Stimulated activated CD8-positive, alpha-beta memory T cell treated with anti-CD3 and anti-CD28 coated beads, Interleukin-12 subunit alpha, Interleukin-12 subunit beta, amount 100 ng/mL, for 24 hours (primary cell): ENCODE measurements around the gene AKAP8L.

ENCODE experiments used
- DNase-seq: peaks from one replicate; pipeline ENCODE4 v3.0.0-alpha.2; 2020; ENCODE audit errors: extremely low read depth

The AKAP8L gene, protein sequence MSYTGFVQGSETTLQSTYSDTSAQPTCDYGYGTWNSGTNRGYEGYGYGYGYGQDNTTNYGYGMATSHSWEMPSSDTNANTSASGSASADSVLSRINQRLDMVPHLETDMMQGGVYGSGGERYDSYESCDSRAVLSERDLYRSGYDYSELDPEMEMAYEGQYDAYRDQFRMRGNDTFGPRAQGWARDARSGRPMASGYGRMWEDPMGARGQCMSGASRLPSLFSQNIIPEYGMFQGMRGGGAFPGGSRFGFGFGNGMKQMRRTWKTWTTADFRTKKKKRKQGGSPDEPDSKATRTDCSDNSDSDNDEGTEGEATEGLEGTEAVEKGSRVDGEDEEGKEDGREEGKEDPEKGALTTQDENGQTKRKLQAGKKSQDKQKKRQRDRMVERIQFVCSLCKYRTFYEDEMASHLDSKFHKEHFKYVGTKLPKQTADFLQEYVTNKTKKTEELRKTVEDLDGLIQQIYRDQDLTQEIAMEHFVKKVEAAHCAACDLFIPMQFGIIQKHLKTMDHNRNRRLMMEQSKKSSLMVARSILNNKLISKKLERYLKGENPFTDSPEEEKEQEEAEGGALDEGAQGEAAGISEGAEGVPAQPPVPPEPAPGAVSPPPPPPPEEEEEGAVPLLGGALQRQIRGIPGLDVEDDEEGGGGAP

DNA sequence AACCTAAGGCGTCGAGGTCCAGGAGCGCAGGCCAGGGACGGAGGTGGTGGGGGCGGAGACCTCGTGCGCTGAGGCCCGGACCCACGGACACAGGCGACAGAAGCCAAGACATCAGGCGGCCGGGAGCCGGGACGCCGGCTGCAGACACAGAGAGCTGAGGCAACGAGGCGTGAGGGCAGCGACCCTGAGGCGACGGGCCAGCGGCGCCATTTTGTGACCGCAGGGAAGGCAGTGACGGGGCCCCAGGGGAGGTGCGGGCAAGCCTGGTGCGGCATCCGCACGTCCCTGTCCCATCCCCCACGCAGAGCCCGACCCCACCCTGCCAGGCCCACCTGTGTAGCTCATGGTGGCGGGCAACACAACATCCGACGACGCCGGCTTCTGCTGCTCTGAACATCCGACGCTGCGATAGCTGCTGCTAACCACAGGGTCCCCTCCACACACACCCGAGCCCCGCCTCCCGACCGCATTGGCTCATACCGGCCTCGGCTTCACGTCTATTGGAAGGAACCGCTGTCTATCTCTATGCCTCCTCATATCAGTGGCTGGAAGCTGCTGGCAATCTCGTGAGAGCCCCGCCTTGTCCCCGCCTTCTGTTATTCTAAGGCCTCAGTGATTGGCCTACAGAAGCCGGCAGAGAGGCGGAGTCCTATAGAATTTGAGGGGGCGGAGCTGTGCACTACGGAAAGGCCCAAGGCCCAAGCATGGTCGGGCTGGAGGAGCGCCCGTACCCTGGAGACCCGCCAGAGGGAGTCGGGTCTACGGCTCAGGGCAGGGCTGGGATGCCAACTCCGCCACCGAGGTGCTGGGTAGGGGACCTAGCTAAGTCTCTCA lies at the start of gene AKAP8L:
TSS of gene AKAP8L (minus strand) at position 410 of the 834 bp plus-strand sequence. CDS start at position 345, 65 bp downstream.
- peak; percentile 96 for DNase-seq

GRCh38 chr19:15467734-15468214 lies 49.0 kb upstream of the AKAP8L start:
- DNase-seq: no peak

GRCh38 chr19:15466851-15467733 lies 48.3 kb upstream of the AKAP8L start:
- no peak for DNase-seq

- DNase-seq: no peak
Measured at GRCh38 chr19:15464394-15465385, 45.9 kb upstream of the AKAP8L start, which contains the start of gene RASAL3. TSS of gene RASAL3 (minus strand) at chr19:15464544. CDS start at chr19:15464358, 186 bp downstream.

GRCh38 chr19:15463861-15464371 lies 45.1 kb upstream of the AKAP8L start:
- DNase-seq: no peak

DNA sequence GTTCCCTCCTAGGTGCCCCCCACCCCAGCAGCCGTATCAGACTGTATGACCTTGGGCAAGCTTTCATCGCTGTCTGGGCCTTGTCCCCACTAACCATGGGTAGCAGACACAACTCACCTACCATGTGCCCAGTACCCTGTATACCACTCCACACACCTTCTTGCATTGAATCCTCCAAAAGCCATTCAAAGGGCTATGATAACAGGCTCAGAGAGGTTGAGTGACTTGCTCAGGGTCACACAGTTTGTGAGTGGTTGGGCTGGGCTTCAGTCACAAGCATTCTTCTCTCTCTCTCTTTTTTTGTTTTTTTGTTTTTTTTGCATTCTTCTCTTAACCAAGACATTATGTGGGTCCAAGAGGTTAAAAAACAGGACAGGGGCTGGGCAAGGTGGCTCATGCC lies 42.9 kb upstream of the AKAP8L start:
- no peak for DNase-seq

DNA sequence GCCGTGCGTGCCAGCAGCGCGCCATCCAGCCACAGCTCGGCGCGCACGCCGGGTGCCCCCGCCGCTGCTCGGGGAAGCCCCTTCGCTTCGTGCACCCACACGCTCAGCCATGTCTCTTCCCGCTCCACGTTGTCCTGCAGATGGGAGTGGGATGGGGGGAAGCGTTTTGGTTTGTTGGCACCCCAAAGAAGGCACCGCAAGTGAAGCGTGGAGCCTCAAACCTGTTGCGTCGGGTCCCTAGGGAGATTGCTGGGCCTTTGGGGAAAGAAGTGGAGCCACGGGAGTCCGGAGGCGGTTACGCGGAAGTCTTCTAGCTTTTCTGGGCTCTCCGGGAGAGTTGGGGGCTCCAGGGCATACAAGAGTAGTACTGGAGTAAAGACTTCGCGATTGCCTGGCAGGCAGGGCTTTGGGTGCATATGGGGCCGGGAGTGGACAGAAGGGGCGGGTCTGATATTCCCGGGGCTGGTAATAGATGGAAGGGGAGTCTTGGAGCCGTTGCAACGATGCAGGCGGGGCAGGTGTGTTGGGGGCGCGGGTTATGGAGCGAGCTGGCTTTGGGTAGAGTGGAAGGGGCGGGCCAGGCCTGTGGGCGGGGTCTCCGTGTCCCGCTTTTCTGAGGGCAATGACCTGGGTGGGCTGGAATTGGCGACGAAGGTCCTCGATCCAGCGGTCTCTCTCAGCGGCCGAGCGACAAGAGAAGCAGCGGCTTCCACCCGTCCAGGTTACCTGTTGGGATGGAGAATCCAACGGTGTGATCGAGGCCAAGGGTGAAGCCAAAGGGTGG lies 39.1 kb upstream of the AKAP8L start:
- DNase-seq: no peak

GRCh38 chr19:15456871-15457700 lies 38.3 kb upstream of the AKAP8L start:
- no peak for DNase-seq

DNA sequence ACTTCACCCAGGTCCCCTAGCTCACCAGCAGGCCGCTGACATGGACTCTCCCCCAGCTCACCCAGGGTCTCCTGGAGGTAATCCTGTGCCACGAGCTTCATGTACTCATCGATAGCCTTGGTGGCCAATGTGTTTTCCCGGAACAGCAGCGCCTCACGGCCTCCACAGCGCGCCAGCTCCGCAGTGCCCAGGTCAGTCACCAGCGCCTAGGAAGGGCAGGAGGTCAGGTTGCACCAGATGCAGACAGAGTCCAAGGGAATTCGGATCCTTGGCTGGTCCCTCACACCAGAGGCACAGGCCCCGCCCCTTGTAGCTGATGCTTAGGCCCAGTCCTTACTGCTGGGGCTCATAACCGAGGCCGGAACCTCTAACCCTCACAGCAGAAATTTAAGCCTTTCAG lies 37.7 kb upstream of the AKAP8L start:
- DNase-seq: no peak

DNA sequence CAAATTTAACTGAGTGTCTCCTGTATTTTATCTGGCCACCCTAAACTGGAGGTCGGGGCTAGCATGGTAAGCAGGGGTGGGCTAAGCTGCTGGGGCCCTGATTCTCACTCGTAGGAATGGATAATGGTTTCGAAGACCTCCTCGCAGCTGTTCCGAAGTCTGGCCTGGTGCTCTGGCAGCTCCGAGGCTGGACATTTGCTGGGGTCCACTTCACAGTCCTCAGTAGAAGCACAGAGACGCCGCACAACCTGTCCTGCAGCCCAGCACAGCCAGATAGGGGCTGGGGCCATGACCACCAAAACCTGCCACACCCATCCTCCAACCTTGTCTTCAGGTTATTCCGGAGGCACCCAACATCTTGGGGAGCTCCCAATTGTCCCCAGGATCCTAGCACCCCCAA lies 37.2 kb upstream of the AKAP8L start:
- no peak for DNase-seq

GRCh38 chr19:15453906-15454860 lies 35.4 kb upstream of the AKAP8L start:
- no peak for DNase-seq

- DNase-seq: no peak
Measured at GRCh38 chr19:15453091-15453578, 34.3 kb upstream of the AKAP8L start.

- no peak for DNase-seq
Measured at GRCh38 chr19:15452111-15453047, 33.6 kb upstream of the AKAP8L start.

DNA sequence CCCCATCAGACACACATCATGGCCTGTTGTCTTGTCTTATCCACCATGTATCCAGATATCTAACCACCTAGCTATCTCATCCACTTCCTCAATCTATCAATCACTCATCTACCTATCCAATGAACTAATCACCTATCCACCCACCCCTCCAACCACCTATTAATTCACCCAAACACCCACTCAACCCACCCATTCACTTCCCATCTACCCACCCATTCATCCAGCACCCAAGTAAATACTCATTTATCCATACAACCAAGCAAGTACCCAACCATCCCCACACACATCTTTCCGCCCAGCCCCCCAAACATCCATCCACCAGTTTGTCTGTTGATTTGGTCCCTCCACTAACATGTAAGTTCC lies 31.7 kb upstream of the AKAP8L start:
- DNase-seq: no peak
